ENCODE results near the gene MDH2.

GRCh38 chr7:76051840-76052239 is 3.9 kb downstream of the MDH2 start:
- no peak for TF ChIP-seq CTCF (IDR thresholded peaks at IDR 0.05; ENCODE audit: insufficient read depth, low read length, poor library complexity, severe bottlenecking)
- no peak for TF ChIP-seq EZH2phosphoT487 (conservative IDR thresholded peaks at IDR 0.05; ENCODE audit: low read length)

Measured in SU-DHL-6 (cell line).